Astrocyte of the cerebellum (primary cell): Measurements from ENCODE around the gene CMTM3.
"Not testable (repeated sequence)": the region's sequence is repeated elsewhere in the genome, so short reads cannot be mapped to it uniquely, and the experiment has no call there.

ENCODE experiments used
- DNase-seq: peaks from one replicate; pipeline ENCODE4 v3.0.0-alpha.2; 2011; ENCODE audit warnings: low read depth
- H3K4me3 ChIP-seq: 2 replicates; pipeline ENCODE4 v1.5.1; 2011; ENCODE audit warnings: mild to moderate bottlenecking, low read depth, low read length, moderate library complexity
- in situ Hi-C: cut with HindIII; loops from 2 replicates; pipeline ENCODE4 v1.10.0; 2017; ENCODE audit warnings: low sequenced_read_pairs
- TF ChIP-seq, protein P1 (sequence below): IDR thresholded peaks from 2 replicates; pipeline ENCODE4 v1.5.1; 2012; ENCODE audit warnings: low read length, low read depth, moderate library complexity, mild to moderate bottlenecking; ENCODE audit errors: missing control alignments

Gene CMTM3

DNA sequence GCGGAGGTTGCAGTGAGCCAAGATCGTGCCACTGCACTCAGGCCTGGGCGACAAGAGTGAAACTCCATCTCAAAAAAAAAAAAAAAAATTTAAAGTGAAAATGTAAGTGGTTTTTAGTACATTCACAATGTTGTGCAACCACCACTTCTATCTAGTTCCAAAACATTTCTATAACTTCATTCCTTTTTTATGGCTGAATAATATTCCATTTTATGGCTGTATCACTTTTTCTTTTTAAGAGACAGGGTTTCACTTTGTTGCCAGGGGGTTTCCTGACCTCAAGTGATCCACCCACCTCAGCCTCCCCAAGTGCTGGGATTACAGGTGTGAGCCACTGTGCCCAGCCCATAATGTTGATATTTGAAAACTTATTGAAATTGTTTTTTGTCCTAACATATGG is 11.7 kb upstream of the CMTM3 start:
- DNase-seq, result no peak
- H3K4me3 ChIP-seq, result no peak overlapping the region
- in situ Hi-C loops, result loop anchor here (25.0 kb wide), 1 partner anchor 181 kb away; no protein-coding TSS in a partner anchor
- TF ChIP-seq, protein P1, sequence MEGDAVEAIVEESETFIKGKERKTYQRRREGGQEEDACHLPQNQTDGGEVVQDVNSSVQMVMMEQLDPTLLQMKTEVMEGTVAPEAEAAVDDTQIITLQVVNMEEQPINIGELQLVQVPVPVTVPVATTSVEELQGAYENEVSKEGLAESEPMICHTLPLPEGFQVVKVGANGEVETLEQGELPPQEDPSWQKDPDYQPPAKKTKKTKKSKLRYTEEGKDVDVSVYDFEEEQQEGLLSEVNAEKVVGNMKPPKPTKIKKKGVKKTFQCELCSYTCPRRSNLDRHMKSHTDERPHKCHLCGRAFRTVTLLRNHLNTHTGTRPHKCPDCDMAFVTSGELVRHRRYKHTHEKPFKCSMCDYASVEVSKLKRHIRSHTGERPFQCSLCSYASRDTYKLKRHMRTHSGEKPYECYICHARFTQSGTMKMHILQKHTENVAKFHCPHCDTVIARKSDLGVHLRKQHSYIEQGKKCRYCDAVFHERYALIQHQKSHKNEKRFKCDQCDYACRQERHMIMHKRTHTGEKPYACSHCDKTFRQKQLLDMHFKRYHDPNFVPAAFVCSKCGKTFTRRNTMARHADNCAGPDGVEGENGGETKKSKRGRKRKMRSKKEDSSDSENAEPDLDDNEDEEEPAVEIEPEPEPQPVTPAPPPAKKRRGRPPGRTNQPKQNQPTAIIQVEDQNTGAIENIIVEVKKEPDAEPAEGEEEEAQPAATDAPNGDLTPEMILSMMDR, result no peak

DNA sequence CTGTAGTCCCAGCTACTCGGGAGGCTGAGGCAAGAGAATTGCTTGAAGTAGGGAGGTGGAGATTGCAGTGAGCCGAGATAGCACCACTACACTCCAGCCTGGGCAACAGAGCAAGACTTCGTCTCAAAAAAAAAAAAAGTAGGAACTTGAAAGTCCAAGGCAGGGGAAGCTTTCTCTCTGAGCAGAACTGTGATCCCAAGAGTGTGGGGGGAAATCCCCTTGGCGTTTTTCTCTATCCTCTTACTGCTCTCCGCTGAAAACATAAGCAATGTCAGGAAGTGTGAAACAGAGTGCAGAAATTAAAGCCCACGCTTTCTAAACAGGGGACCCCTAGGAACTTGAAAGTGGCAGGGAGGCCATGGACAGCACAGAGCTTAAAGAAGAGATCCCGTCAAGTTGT is 9.8 kb upstream of the CMTM3 start:
- in situ Hi-C loops, result loop anchor here (25.0 kb wide), 1 partner anchor 182 kb away; no protein-coding TSS in a partner anchor
- H3K4me3 ChIP-seq, result no peak overlapping the region
- TF ChIP-seq, protein P1, result no peak
- DNase-seq, result no peak

DNA sequence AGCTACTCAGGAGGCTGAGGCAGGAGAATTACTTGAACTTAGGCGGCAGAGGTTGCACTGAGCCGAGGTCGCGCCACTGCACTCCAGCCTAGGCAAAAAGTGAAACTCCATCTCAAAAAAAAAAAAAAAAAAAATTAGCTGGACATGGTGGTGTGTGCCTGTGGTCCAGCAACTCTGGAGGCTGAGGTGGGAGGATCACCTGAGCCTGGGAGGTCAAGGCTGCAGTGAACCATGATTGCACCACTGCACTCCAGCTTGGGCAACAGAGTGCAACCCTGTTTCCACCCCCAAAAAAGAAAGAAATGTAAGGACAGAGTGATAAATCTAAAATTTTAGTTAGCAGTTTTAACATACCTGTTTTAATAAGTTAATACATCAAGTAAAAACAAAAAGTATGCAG is 7.9 kb upstream of the CMTM3 start:
- in situ Hi-C loops, result loop anchor here (25.0 kb wide), 1 partner anchor 184 kb away; no protein-coding TSS in a partner anchor
- H3K4me3 ChIP-seq, DNase-seq: not testable (repeated sequence)

DNA sequence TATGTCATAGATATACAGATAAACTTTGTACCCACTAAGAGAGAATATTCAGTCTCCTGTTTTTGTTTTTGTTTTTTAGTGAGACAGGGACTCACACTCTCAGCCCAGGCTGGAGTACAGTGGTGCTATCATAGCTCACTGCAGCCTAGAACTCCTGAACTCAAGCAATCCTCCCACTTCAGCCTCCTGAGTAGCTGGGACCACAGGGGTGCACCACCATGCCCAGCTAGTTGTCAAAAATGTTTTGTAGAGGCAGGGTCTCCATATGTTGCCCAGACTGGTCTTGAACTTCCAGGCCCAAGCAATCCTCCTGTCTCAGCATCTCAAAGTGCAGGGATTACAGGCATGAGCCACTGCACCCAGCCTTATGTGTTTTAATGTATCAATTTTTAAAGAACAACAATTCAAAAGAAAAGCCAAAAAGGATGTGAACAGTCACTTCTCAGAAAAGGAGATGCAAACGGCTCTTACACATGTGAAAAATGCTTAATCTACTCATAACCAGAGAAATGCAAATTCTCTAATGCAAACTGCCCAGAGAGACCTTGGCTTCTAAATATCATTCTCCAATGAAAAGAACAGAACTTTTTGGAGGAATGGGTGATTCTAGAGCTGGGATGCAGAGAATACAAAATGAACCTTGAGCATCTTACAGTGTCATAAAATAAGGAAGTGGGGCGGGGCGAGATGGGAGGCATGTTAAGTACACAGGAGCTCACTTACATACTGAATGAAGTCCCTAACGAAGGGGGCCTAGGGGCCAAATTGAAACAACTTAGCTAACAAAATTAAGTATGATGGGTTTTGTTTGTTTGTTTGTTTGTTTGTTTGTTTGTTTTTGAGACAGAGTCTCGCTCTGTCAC is 7.3 kb upstream of the CMTM3 start:
- no peak overlapping the region for H3K4me3 ChIP-seq
- TF ChIP-seq, protein P1, result no peak
- DNase-seq, result no peak
- in situ Hi-C loops, result loop anchor here (25.0 kb wide), 1 partner anchor 185 kb away; no protein-coding TSS in a partner anchor

DNA sequence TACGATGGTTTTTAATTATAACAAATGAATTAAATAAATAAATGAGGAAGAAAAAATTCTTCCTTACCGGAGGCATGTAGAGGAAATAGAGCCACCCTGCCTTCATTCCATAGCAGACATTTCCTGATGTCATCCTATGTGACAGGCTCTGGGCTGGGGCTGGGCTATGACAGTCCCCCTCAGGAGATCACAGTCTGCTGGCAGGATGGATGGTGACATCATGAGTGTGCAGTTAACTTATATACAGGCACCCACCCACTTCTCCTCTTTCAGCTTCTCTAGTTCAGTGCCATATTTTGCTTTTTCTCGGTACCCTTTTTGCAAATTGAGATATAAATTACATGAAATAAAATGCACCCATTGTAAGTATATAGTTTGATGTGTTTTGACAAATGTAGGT is 6.4 kb upstream of the CMTM3 start:
- DNase-seq, result no peak
- in situ Hi-C loops, result loop anchor here (25.0 kb wide), 1 partner anchor 186 kb away; no protein-coding TSS in a partner anchor
- H3K4me3 ChIP-seq, result no peak overlapping the region
- TF ChIP-seq, protein P1, result no peak

DNA sequence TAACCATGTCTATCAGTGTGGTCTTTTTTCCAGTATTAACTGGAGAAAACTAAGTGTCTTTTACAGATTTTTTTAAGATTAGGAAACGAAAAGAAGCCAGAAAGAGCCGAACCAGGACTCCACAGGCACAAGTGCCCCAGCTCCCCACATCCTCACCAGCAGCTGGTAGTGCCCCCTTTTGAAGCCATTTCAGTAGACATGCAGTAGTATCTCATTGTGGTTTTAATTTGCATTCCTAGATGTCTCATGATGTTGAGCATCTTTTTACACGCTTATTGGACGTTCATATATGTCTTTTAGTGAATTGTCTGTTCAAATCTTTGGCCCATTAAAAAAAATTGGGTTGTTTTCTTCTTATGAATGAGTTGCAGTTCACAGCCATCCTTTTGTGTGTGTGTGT is 4.8 kb upstream of the CMTM3 start:
- no peak for DNase-seq
- H3K4me3 ChIP-seq, result no peak overlapping the region
- in situ Hi-C loops, result loop anchor here (25.0 kb wide), 1 partner anchor 187 kb away; no protein-coding TSS in a partner anchor
- TF ChIP-seq, protein P1, result no peak

DNA sequence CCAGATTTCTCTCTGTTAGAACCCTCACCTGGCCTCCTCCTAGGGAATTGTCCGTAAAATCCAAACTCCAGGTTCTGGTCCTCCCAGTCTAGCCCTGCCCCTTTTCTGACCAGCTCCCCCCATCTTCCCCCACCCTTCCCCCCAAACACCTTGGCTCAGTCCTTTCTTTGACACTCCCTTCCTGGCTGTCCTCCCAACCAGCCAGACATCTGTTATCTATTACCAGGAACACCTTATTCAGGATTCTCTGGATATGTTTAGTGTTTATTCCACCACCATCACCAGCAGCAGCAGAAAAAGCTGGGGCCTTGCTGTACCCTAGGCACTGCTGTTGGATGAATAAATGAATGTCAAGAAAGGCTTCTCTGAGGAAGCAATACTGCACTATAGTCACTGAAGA is 4.0 kb upstream of the CMTM3 start:
- TF ChIP-seq, protein P1, result no peak
- in situ Hi-C loops, result no loop called here
- DNase-seq, result no peak
- no peak overlapping the region for H3K4me3 ChIP-seq
